Measurements from ENCODE around the gene SLC6A2. TPM values are rescaled to one million over a fixed set of nuclear protein-coding genes. Genes with fewer than 3 reads are reported as not detected.

SLC6A2 gene
- total RNA-seq, 2 donors from 2014 or later, result not detected

DNA sequence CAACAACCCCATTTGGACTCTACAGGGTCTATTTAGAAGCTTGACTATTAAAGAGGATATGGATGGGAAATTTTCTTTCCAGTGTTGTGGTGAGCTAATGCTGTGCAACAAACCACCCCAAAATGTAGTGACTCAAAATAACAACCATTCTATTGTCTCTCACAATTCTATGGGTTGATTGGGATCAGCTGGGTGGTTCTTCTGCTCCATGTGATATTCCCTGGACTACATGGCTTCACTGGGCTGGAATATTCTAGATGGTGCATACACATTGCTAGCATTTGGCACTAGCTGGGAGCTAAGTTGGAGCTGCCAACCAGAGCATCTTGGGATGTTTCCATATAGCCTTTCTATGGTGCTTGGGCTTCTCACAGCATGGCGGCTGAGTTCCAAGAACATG lies 30.2 kb downstream of the SLC6A2 start:
- Histone ChIP-seq H3K4me1 (no peaks in the 10 kb centered on the region), H3K27me3 (no peaks in the 10 kb centered on the region), H3K9me3 (peaks cover 5 to 7% of the 10 kb centered on the region in 2 donors), H3K36me3 (no peaks in the 10 kb centered on the region), H3K27ac (no peak overlapping the region), H3K4me3 (no peak overlapping the region)
- no peak for DNase-seq (ENCODE audit: low spot score)
- no peak for TF ChIP-seq CTCF (IDR thresholded peaks at IDR 0.05)

GRCh38 chr16:55686671-55687070 lies 30.9 kb downstream of the SLC6A2 start:
- Histone ChIP-seq H3K4me1 (no peaks in the 10 kb centered on the region), H3K36me3 (no peaks in the 10 kb centered on the region), H3K9me3 (peaks cover 5 to 7% of the 10 kb centered on the region in 2 donors), H3K27me3 (no peaks in the 10 kb centered on the region), H3K27ac (no peak overlapping the region), H3K4me3 (no peak overlapping the region)
- no peak for TF ChIP-seq CTCF (IDR thresholded peaks at IDR 0.05)
- DNase-seq (ENCODE audit: low spot score), result no peak

DNA sequence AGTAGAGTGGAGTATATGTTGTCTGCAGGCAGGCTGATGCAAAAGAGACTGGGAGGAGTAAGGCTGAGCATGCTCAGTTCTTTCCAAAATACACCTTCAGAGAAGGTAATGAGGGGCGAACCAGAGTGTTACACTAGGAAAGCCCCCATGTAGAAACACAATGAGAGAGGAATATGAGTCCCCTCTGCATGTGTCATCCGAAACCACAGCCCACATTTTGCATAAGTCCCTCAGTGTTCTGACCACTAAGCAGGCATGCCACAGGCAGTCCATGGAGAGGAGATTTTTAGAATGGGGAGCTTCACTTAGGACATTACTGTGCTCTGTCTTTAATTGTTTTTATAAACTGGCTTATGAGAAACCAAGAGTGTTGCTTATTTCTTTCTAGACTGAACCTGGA lies 32.0 kb downstream of the SLC6A2 start:
- Histone ChIP-seq H3K27me3 (no peaks in the 10 kb centered on the region), H3K4me1 (no peaks in the 10 kb centered on the region), H3K36me3 (no peaks in the 10 kb centered on the region), H3K4me3 (no peak overlapping the region), H3K27ac (no peak overlapping the region), H3K9me3 (peaks cover 5 to 7% of the 10 kb centered on the region in 2 donors)
- no peak for TF ChIP-seq CTCF (IDR thresholded peaks at IDR 0.05)
- no peak for DNase-seq (ENCODE audit: low spot score)

DNA sequence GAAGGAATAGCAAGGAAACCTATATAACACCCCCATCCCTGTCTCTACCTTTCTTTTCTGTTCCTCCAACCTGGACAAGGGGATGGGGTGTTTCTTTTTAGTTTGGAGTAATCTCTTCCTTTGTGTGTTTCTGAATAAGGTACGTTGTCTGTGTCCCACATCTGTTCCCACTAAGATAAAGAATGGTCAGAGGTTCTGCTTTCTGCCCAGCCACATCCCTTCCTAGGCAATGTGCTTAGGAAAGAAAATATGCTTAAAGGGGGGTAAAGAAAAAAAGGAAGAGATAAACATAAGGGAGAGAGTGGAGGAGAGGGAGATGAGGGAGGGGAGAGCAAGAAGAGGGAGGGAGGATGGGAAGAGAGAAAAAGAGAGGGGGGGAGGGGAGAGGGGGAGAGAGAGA lies 35.1 kb downstream of the SLC6A2 start:
- no peak for DNase-seq (ENCODE audit: low spot score)
- no peak for TF ChIP-seq CTCF (IDR thresholded peaks at IDR 0.05)
- Histone ChIP-seq H3K36me3 (no peaks in the 10 kb centered on the region), H3K4me1 (no peaks in the 10 kb centered on the region), H3K9me3 (peaks cover 4 to 5% of the 10 kb centered on the region in 2 donors), H3K4me3 (no peak overlapping the region), H3K27ac (no peak overlapping the region), H3K27me3 (no peaks in the 10 kb centered on the region)

GRCh38 chr16:55691771-55692170 lies 36.0 kb downstream of the SLC6A2 start:
- Histone ChIP-seq H3K9me3 (no peaks in the 10 kb centered on the region), H3K27ac (no peak overlapping the region), H3K4me3 (no peak overlapping the region), H3K36me3 (no peaks in the 10 kb centered on the region), H3K27me3 (no peaks in the 10 kb centered on the region), H3K4me1 (no peaks in the 10 kb centered on the region)
- TF ChIP-seq CTCF (IDR thresholded peaks at IDR 0.05), result no peak
- no peak for DNase-seq (ENCODE audit: low spot score)

- Histone ChIP-seq H3K9me3 (no peaks in the 10 kb centered on the region), H3K4me3 (no peak overlapping the region), H3K27me3 (no peaks in the 10 kb centered on the region), H3K36me3 (no peaks in the 10 kb centered on the region), H3K4me1 (no peaks in the 10 kb centered on the region), H3K27ac (no peak overlapping the region)
- no peak for DNase-seq (ENCODE audit: low spot score)
- TF ChIP-seq CTCF (IDR thresholded peaks at IDR 0.05), result no peak
Measured at GRCh38 chr16:55695595-55695994, 39.8 kb downstream of the SLC6A2 start.

Data from right atrium auricular region (tissue), 2 donors.